Measurements from ENCODE around the gene RBM33. TPM values are rescaled to one million over a fixed set of nuclear protein-coding genes. Genes with fewer than 3 reads are reported as not detected.

RBM33 gene
- total and polyA plus RNA-seq, 2 of the 8 experiments (the other 6 are each of a cell fraction or from before 2014, with no cell fraction given), result 16.5 to 64.6 TPM

DNA sequence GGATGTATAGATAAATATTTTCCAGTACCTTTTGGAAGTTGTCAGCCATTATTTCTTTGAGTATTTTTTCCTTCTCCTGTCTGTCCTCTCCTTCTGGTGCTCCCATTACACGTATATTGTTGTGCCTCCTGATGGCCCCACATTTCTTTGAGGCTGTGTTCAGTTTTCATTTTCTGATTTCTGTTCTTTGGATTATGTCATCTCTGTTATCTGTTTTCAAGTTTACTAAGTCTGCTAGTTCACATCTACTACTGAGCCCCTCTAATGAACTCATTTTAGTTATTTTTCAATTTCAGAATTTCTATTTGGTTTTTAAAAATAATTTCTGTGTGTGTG is 16.3 kb downstream of the RBM33 start:
- Histone ChIP-seq H3K18ac (ENCODE audit: extremely low read depth, low read length) (no peak overlapping the region), H3K9me3 (ENCODE audit: insufficient read depth in 2 of 2, low read depth in 1 of 2, low read length in 1 of 2) (no peaks in the 10 kb centered on the region), H2BK20ac (ENCODE audit: low read length) (no peak overlapping the region), H2AFZ (ENCODE audit: low read length) (no peak overlapping the region), H4K8ac (ENCODE audit: extremely low read depth, insufficient read depth, low read length) (no peak overlapping the region), H3K4ac (replicated peaks; ENCODE audit: insufficient read length, low read depth, low read length) (no peak overlapping the region), H3K27me3 (replicated peaks in 1 of 4; ENCODE audit: control insufficient read depth in 3 of 4, extremely low read depth in 1 of 4, insufficient read depth in 3 of 4, low read length in 3 of 4) (no peaks in the 10 kb centered on the region), H4K91ac (replicated peaks; ENCODE audit: insufficient read length, low read length) (no peak overlapping the region), H2BK12ac (ENCODE audit: low read depth, low read length) (no peak overlapping the region), H3K14ac (ENCODE audit: insufficient read length) (no peak overlapping the region), H3K27ac (ENCODE audit: low read depth, low read length) (no peak overlapping the region), H3K79me1 (ENCODE audit: low read depth, low read length) (peaks cover 9% of the 10 kb centered on the region), H3K79me2 (ENCODE audit: control insufficient read depth in 1 of 2, insufficient read depth in 2 of 2, low read length in 2 of 2) (peaks cover 30 to 98% of the 10 kb centered on the region in 2 experiments), H3K9ac (replicated peaks in 1 of 4; ENCODE audit: extremely low read depth in 1 of 4, low read depth in 3 of 4, low read length in 3 of 4) (no peak overlapping the region), H3K23ac (ENCODE audit: insufficient read length) (no peak overlapping the region), H3K4me2 (ENCODE audit: insufficient read depth in 1 of 2, low read depth in 2 of 2, low read length in 2 of 2) (no peak overlapping the region), H3K56ac (replicated peaks; ENCODE audit: insufficient read length, low read depth, low read length) (no peak overlapping the region), H2AK5ac (ENCODE audit: low read depth, low read length) (no peak overlapping the region), H2BK15ac (ENCODE audit: low read length) (no peak overlapping the region), H3K4me1 (replicated peaks in 1 of 4; ENCODE audit: control insufficient read depth in 3 of 4, insufficient read depth in 4 of 4, low read length in 3 of 4) (peaks cover 1 to 6% (median 6%) of the 10 kb centered on the region in 4 experiments; a peak in 5 of 7 replicates), H2BK5ac (ENCODE audit: low read depth, low read length) (no peak overlapping the region), H2BK120ac (replicated peaks; ENCODE audit: low read depth, low read length) (no peak overlapping the region), H3K4me3 (ENCODE audit: extremely low read depth in 1 of 4, insufficient read depth in 2 of 4, low read depth in 3 of 4, low read length in 4 of 4) (no peak overlapping the region), H3K36me3 (ENCODE audit: control insufficient read depth in 2 of 4, insufficient read depth in 4 of 4, low read length in 3 of 4) (no peaks in the 10 kb centered on the region), H4K5ac (ENCODE audit: insufficient read length, low read depth, low read length) (no peak overlapping the region), H3K23me2 (ENCODE audit: low read depth, low read length) (no peaks in the 10 kb centered on the region), H4K20me1 (replicated peaks in 1 of 2; ENCODE audit: control insufficient read depth in 1 of 2, insufficient read depth in 2 of 2, low read length in 2 of 2) (peaks cover 19 to 28% of the 10 kb centered on the region in 2 experiments)
- DNase-seq (ENCODE audit: low read depth in 1 of 2, low spot score in 2 of 2) (no peak), FAIRE-seq (no peak)
- 96% methylated on average over 1 of the region's 1 CpG; no CpG with 5 or more reads in 1 of the 2 experiments for WGBS, 2 experiments (ENCODE audit: extremely low coverage in 1 of 2, insufficient coverage in 1 of 2, insufficient read length in 1 of 2, insufficient replicate concordance in 2 of 2, low coverage in 1 of 2, low lambda C conversion rate in 2 of 2, missing lambda C conversion rate in 1 of 2)
- ChIA-PET POLR2A (ENCODE audit: partially characterized antibody) (no interaction called here), CTCF (ENCODE audit: partially characterized antibody) (interaction anchor here (0.6 kb wide), 1 partner anchor 327 kb away, joined by 3 read pairs; no protein-coding TSS in a partner anchor)
- TF ChIP-seq CTBP2 (IDR thresholded peaks at IDR 0.05; ENCODE audit: borderline replicate concordance, insufficient read depth, insufficient read length, low read length), result no peak
- TF ChIP-seq SIX5 (IDR thresholded peaks at IDR 0.05; ENCODE audit: low read depth, low read length), result no peak
- no peak for TF ChIP-seq POU5F1 (IDR thresholded peaks at IDR 0.05; ENCODE audit: low read depth, low read length)
- TF ChIP-seq JUND (IDR thresholded peaks at IDR 0.05; ENCODE audit: low read length), result no peak
- no peak for TF ChIP-seq YY1 (IDR thresholded peaks at IDR 0.05; ENCODE audit: low read depth, low read length)
- no peak for TF ChIP-seq SIN3A (conservative IDR thresholded peaks at IDR 0.05 in 1 of 2, IDR thresholded peaks at IDR 0.05 in 1 of 2; ENCODE audit: low read depth in 1 of 2, low read length in 2 of 2)
- TF ChIP-seq CHD1 (IDR thresholded peaks at IDR 0.05; ENCODE audit: low read depth, low read length), result no peak
- no peak for TF ChIP-seq RFX5 (IDR thresholded peaks at IDR 0.05; ENCODE audit: borderline replicate concordance, low read depth, low read length)
- TF ChIP-seq TBP (IDR thresholded peaks at IDR 0.05; ENCODE audit: low read depth, low read length), result no peak
- TF ChIP-seq PHF8 (conservative IDR thresholded peaks at IDR 0.05; ENCODE audit: low read depth, low read length), result no peak
- TF ChIP-seq KDM5A (IDR thresholded peaks at IDR 0.05; ENCODE audit: low read length), result no peak
- TF ChIP-seq CHD2 (IDR thresholded peaks at IDR 0.05; ENCODE audit: low read length), result no peak
- TF ChIP-seq FOSL1 (IDR thresholded peaks at IDR 0.05; ENCODE audit: insufficient read depth, low read depth, low read length), result no peak
- TF ChIP-seq HDAC6 (IDR thresholded peaks at IDR 0.05; ENCODE audit: low read depth, low read length), result no peak
